BLaER1 treated with 17β-estradiol and CSF1 and Interleukin-3, amounts not matched to agents 10 nM and 100 nM (cell line): ENCODE measurements around the gene DDIAS.
"Not testable (repeated sequence)": the region's sequence is repeated elsewhere in the genome, so short reads cannot be mapped to it uniquely, and the experiment has no call there.

ENCODE experiments used
- H3K27ac ChIP-seq, 11 experiments: shearing (Covaris generic); formaldehyde crosslinking; 2 replicates each; pipeline ENCODE4 v1.8.1; 2022
- H3K27me3 ChIP-seq, 11 experiments: shearing (Covaris generic); formaldehyde crosslinking; 2 replicates each; pipeline ENCODE4 v1.8.1; 2022
- H3K36me3 ChIP-seq, 11 experiments: shearing (Covaris generic); formaldehyde crosslinking; 2 replicates each; pipeline ENCODE4 v1.8.1; 2022
- H3K4me1 ChIP-seq, 10 experiments: shearing (Covaris generic); formaldehyde crosslinking; 2 replicates each; pipeline ENCODE4 v1.8.1; 2022
- H3K4me2 ChIP-seq, 11 experiments: shearing (Covaris generic); formaldehyde crosslinking; 2 replicates each; pipeline ENCODE4 v1.8.1; 2022
- H3K4me3 ChIP-seq, 10 experiments: shearing (Covaris generic); formaldehyde crosslinking; 2 replicates each; pipeline ENCODE4 v1.8.1; 2022
- H3K9ac ChIP-seq, 11 experiments: shearing (Covaris generic); formaldehyde crosslinking; 2 replicates each; pipeline ENCODE4 v1.8.1; 2022
- H3K9me3 ChIP-seq, 11 experiments: shearing (Covaris generic); formaldehyde crosslinking; replicated peaks in 1 of 11; 2 replicates each; pipeline ENCODE4 v1.8.1; 2022
- H4K20me1 ChIP-seq, 11 experiments: shearing (Covaris generic); formaldehyde crosslinking; 2 replicates each; pipeline ENCODE4 v1.8.1; 2022
- Cebpa-rat ChIP-seq, 11 experiments: shearing (Covaris generic); IDR thresholded peaks; 2 replicates each; pipeline ENCODE4 v1.8.1; 2022

Gene DDIAS

DNA sequence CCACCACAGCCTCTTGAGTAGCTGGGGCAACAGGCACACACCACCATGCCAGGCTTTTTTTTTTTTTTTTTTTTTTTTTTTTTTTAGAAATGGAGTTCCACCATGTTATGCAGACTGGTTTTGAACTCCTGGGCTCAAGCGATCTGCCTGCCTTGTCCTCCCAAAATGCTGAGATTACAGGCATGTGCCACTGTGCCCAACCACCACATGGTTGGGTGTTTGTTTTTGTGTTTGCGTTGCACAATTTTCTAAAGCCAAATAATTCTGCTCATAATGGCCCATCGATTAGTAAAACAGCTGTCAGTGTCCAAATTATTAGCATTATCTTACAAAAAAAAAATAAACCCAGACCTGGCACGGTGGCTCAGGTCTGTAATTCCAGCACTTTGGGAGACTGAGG is 65.8 kb downstream of the DDIAS start:
- Histone ChIP-seq H3K9me3 (peaks cover 12 to 25% (median 17%) of the 10 kb centered on the region in 11 experiments; a peak in 20 of 22 replicates), H3K4me1 (0 out of 20 replicates have a peak, but pooled peaks cover 0 to 5% (median 0%) of the 10 kb centered on the region in 10 experiments), H3K36me3 (no peaks in the 10 kb centered on the region)

DNA sequence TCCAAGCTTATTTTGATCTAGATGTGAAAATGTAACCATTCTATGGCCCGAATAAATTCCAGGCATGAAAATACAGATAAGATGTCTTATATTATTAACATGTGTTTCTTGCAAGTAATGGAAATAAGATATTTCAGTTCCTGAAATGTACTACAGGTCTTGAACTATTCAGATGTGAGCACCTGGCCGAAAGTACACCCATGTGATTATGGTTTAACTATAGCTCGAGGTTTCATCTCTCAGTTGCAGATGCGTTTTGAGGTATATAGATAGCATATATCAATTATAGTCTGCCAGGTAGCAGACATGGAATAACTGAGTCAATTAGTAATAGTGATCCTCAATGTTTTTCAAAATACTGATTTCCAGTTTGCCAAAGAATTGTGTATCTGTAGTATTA is 68.3 kb downstream of the DDIAS start:
- no peak overlapping the region for H3K9ac ChIP-seq
- H3K27ac ChIP-seq = no peak overlapping the region
- 0 out of 20 replicates have a peak, but pooled peaks cover 0 to 5% (median 0%) of the 10 kb centered on the region in 10 experiments for H3K4me1 ChIP-seq

More for the DNA sequence above, 65.8 kb downstream of the DDIAS start:
- Histone ChIP-seq H3K4me3 (no peak overlapping the region), H3K27ac (no peak overlapping the region), H3K27me3 (no peaks in the 10 kb centered on the region), H3K4me2 (no peak overlapping the region), H4K20me1 (no peaks in the 10 kb centered on the region), H3K9ac (no peak overlapping the region)
- no peak for TF ChIP-seq Cebpa-rat (IDR thresholded peaks at IDR 0.05)

DNA sequence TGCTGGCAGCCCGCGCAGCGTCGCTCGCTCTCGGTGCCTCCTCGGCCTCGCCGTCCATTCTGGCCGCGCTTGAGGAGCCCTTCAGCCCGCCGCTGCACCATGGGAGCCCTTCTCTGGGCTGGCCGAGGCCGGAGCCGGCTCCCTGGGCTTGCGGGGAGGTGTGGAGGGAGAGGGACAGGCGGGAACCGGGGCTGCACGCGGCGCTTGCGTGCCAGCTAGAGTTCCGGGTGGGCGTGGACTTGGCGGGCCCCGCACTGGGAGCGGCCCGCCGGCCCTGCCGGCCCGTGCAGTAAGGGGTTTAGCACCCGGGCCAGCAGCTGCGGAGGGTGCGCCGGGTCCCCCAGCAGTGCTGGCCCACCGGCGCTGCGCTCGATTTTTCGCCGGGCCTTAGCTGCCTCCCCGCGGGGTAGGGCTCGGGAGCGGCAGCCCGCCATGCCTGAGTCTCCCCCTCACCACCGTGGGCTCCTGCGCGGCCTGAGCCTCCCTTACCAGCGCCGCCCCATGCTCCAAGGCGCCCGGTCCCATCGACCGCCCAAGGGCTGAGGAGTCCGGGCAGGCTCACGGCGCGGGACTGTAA is 69.1 kb downstream of the DDIAS start:
- H3K4me3 ChIP-seq, H3K4me2 ChIP-seq: not testable (repeated sequence)

More for the DNA sequence above, 68.3 kb downstream of the DDIAS start:
- peaks cover 8 to 15% (median 13%) of the 10 kb centered on the region in 11 experiments; a peak in 19 of 22 replicates for H3K9me3 ChIP-seq
- H3K4me2 ChIP-seq = no peak overlapping the region
- no peaks in the 10 kb centered on the region for H4K20me1 ChIP-seq
- no peak overlapping the region for H3K4me3 ChIP-seq
- peaks cover 0 to 2% (median 0%) of the 10 kb centered on the region in 11 experiments; a peak in 1 of 22 replicates for H3K27me3 ChIP-seq
- H3K36me3 ChIP-seq = no peaks in the 10 kb centered on the region
- no peak for TF ChIP-seq Cebpa-rat (IDR thresholded peaks at IDR 0.05)

GRCh38 chr11:82971519-82971946 is 70.0 kb downstream of the DDIAS start:
- Histone ChIP-seq H3K27me3 (peaks cover 0 to 14% (median 0%) of the 10 kb centered on the region in 11 experiments; a peak in 4 of 22 replicates), H3K9me3 (peaks cover 8 to 15% (median 13%) of the 10 kb centered on the region in 11 experiments; a peak in 19 of 22 replicates), H3K4me2 (peak overlapping the region in 8 of 11 experiments; percentile 8 to 42 (median 22); a peak in 8 of 22 replicates), H3K4me1 (peaks cover 0 to 14% (median 8%) of the 10 kb centered on the region in 10 experiments; a peak in 15 of 20 replicates)
- not testable (repeated sequence) for H3K36me3 ChIP-seq, H4K20me1 ChIP-seq, H3K4me3 ChIP-seq, H3K27ac ChIP-seq, H3K9ac ChIP-seq

More for the DNA sequence above, 69.1 kb downstream of the DDIAS start:
- not testable (repeated sequence) for H4K20me1 ChIP-seq, H3K4me1 ChIP-seq, H3K36me3 ChIP-seq, H3K9ac ChIP-seq, H3K27me3 ChIP-seq, H3K27ac ChIP-seq
- peaks cover 8 to 15% (median 13%) of the 10 kb centered on the region in 11 experiments; a peak in 19 of 22 replicates for H3K9me3 ChIP-seq

GRCh38 chr11:82972103-82972502 is 70.6 kb downstream of the DDIAS start:
- Histone ChIP-seq H3K4me2 (peak overlapping the region in 2 of 11 experiments; percentile 12 to 37; a peak in 2 of 22 replicates), H3K9me3 (peaks cover 8 to 15% (median 13%) of the 10 kb centered on the region in 11 experiments; a peak in 19 of 22 replicates), H3K27ac (no peak overlapping the region), H3K4me1 (peaks cover 0 to 20% (median 14%) of the 10 kb centered on the region in 10 experiments; a peak in 16 of 20 replicates), H3K27me3 (peaks cover 0 to 14% (median 0%) of the 10 kb centered on the region in 11 experiments; a peak in 4 of 22 replicates), H3K36me3 (no peaks in the 10 kb centered on the region), H3K9ac (no peak overlapping the region), H4K20me1 (no peaks in the 10 kb centered on the region), H3K4me3 (no peak overlapping the region)
- no peak for TF ChIP-seq Cebpa-rat (IDR thresholded peaks at IDR 0.05)

- peaks cover 8 to 15% (median 13%) of the 10 kb centered on the region in 11 experiments; a peak in 19 of 22 replicates for H3K9me3 ChIP-seq
- H4K20me1 ChIP-seq = no peaks in the 10 kb centered on the region
- no peak overlapping the region for H3K4me3 ChIP-seq
- H3K4me1 ChIP-seq = peaks cover 0 to 35% (median 25%) of the 10 kb centered on the region in 10 experiments; a peak in 16 of 20 replicates
- peaks cover 0 to 14% (median 0%) of the 10 kb centered on the region in 11 experiments; a peak in 4 of 22 replicates for H3K27me3 ChIP-seq
- no peak overlapping the region for H3K9ac ChIP-seq
- H3K4me2 ChIP-seq = no peak overlapping the region
- no peak overlapping the region for H3K27ac ChIP-seq
- no peak for TF ChIP-seq Cebpa-rat (IDR thresholded peaks at IDR 0.05)
- no peaks in the 10 kb centered on the region for H3K36me3 ChIP-seq
These were observed 72.6 kb downstream of the DDIAS start for GRCh38 chr11:82974135-82974534.

- Histone ChIP-seq H3K9ac (no peak overlapping the region), H3K27ac (no peak overlapping the region), H3K27me3 (peaks cover 0 to 14% (median 0%) of the 10 kb centered on the region in 11 experiments; a peak in 4 of 22 replicates), H3K4me1 (peaks cover 0 to 35% (median 25%) of the 10 kb centered on the region in 10 experiments; a peak in 16 of 20 replicates), H4K20me1 (no peaks in the 10 kb centered on the region), H3K36me3 (no peaks in the 10 kb centered on the region), H3K4me3 (no peak overlapping the region), H3K9me3 (peaks cover 8 to 15% (median 13%) of the 10 kb centered on the region in 11 experiments; a peak in 19 of 22 replicates), H3K4me2 (no peak overlapping the region)
- no peak for TF ChIP-seq Cebpa-rat (IDR thresholded peaks at IDR 0.05)
These were observed 73.3 kb downstream of the DDIAS start for GRCh38 chr11:82974851-82975250.

DNA sequence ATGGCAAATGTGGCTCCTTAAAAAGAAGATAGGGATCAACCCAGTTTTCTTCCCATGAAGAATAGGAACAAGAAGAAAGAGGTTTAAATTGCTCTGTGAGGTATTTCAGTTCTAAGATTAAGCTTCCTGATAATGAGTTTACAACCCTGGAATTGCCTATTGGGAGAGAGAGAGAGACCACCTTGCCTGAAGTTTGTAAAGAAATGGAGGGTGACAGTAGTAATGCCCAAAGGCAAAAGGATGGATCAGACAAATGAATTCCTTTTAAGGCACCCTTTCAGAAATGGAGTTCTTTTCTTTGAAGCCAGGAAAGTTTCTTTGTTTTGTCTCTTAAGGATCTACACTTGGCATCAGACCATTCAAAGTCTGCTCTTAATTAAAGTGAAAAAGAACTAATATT is 74.3 kb downstream of the DDIAS start:
- Histone ChIP-seq H3K4me3 (no peak overlapping the region), H3K4me1 (peaks cover 0 to 35% (median 25%) of the 10 kb centered on the region in 10 experiments; a peak in 16 of 20 replicates), H4K20me1 (no peaks in the 10 kb centered on the region), H3K27ac (no peak overlapping the region), H3K27me3 (peaks cover 0 to 14% (median 0%) of the 10 kb centered on the region in 11 experiments; a peak in 4 of 22 replicates), H3K9ac (no peak overlapping the region), H3K36me3 (no peaks in the 10 kb centered on the region), H3K4me2 (peak overlapping the region in 8 of 11 experiments; percentile 52 to 80 (median 72); a peak in 15 of 22 replicates), H3K9me3 (peaks cover 2 to 7% (median 6%) of the 10 kb centered on the region in 11 experiments; a peak in 19 of 22 replicates)
- TF ChIP-seq Cebpa-rat (IDR thresholded peaks at IDR 0.05) = no peak

DNA sequence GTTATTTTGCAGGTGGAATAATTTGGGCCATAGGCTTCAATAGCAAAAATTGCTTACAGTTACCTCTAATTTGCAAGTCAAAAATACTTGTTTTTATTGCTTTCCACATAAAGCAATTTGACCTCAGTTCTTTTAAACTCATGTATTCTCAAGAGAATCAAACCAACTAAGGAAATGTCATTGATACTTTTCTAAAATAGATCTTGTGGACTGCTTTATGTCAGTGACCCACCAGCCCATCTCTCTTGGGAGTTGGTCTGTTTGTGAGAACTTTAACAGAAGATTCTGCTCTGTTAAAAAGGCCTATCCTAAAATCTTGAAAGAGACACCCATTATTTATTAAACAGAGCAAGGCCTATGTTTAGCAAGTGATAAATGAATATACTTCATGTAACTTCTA is 75.2 kb downstream of the DDIAS start:
- Histone ChIP-seq H3K27me3 (peaks cover 0 to 14% (median 0%) of the 10 kb centered on the region in 11 experiments; a peak in 4 of 22 replicates), H3K9ac (no peak overlapping the region), H3K4me2 (peak overlapping the region in 9 of 11 experiments; percentile 7 to 80 (median 70); a peak in 17 of 22 replicates), H3K36me3 (peaks cover 0 to 4% (median 0%) of the 10 kb centered on the region in 11 experiments; a peak in 2 of 22 replicates), H4K20me1 (no peaks in the 10 kb centered on the region), H3K4me3 (peak overlapping the region in 1 of 10 experiments; percentile 16; a peak in 2 of 20 replicates), H3K27ac (no peak overlapping the region), H3K9me3 (no peaks in the 10 kb centered on the region), H3K4me1 (peaks cover 0 to 33% (median 25%) of the 10 kb centered on the region in 10 experiments; a peak in 16 of 20 replicates)
- no peak for TF ChIP-seq Cebpa-rat (IDR thresholded peaks at IDR 0.05)
